Stimulated activated naive CD4-positive, alpha-beta T cell treated with Interleukin-2 at 50 U/mL for 16 hours (primary cell): Measurements from ENCODE around the gene CANT1.

Experiments
- DNase-seq: peaks from one replicate; lab custom pipeline; 2025; lab: John Stamatoyannopoulos, UW

CANT1 gene

GRCh38 chr17:79009397-79010303 lies at the start of gene CANT1:
Gene CANT1, minus strand, starts transcription at chr17:79009764. Its CDS starts 12,142 bp downstream, at chr17:78997622.
- peak; percentile 80 for DNase-seq

GRCh38 chr17:79057737-79058385 lies 48.3 kb upstream of the CANT1 start:
- no peak for DNase-seq

- DNase-seq: no peak
Measured at GRCh38 chr17:79055197-79055596, 45.6 kb upstream of the CANT1 start.

- no peak for DNase-seq
Measured at GRCh38 chr17:79054200-79054960, 44.8 kb upstream of the CANT1 start.

GRCh38 chr17:79053251-79053925 lies 43.8 kb upstream of the CANT1 start:
- no peak for DNase-seq

- no peak for DNase-seq
Measured at GRCh38 chr17:79052131-79052530, 42.6 kb upstream of the CANT1 start.

- no peak for DNase-seq
Measured at GRCh38 chr17:79051306-79051705, 41.7 kb upstream of the CANT1 start.

GRCh38 chr17:79050551-79050950 lies 41.0 kb upstream of the CANT1 start:
- no peak for DNase-seq

GRCh38 chr17:79049821-79050220 lies 40.3 kb upstream of the CANT1 start:
- no peak for DNase-seq

- DNase-seq: no peak
Measured at GRCh38 chr17:79048826-79049755, 39.5 kb upstream of the CANT1 start.

- DNase-seq: no peak
Measured at GRCh38 chr17:79047923-79048825, 38.6 kb upstream of the CANT1 start.

- no peak for DNase-seq
Measured at GRCh38 chr17:79047291-79047920, 37.8 kb upstream of the CANT1 start.

- no peak for DNase-seq
Measured at GRCh38 chr17:79046916-79047280, 37.3 kb upstream of the CANT1 start.

GRCh38 chr17:79046197-79046915 lies 36.8 kb upstream of the CANT1 start:
- no peak for DNase-seq

- DNase-seq: peak; percentile 51
Measured at GRCh38 chr17:79045842-79046196, 36.3 kb upstream of the CANT1 start.

GRCh38 chr17:79045001-79045729 lies 35.6 kb upstream of the CANT1 start:
- no peak for DNase-seq

- no peak for DNase-seq
Measured at GRCh38 chr17:79044462-79044861, 34.9 kb upstream of the CANT1 start.

- DNase-seq: no peak
Measured at GRCh38 chr17:79043931-79044320, 34.4 kb upstream of the CANT1 start.
